Testis (tissue), 2 donors: ENCODE data around the gene GPBP1.

Source experiments
- CTCF ChIP-seq, 3 experiments: fragments of 450-650 bp in 2 of 3; fragments of 200-600 bp in 1 of 3; sonication (generic) in 1 of 3; IDR thresholded peaks; one replicate each; pipeline ENCODE4 v1.5.1; 2016 to 2019; ENCODE audit warnings: antibody characterized with exemption in 3 of 3, mild to moderate bottlenecking in 2 of 3, moderate library complexity in 1 of 3
- POLR2A ChIP-seq: fragments of 450-650 bp; IDR thresholded peaks from one replicate; pipeline ENCODE4 v1.6.1; 2017; ENCODE audit warnings: antibody characterized with exemption, mild to moderate bottlenecking, moderate library complexity

- TF ChIP-seq POLR2A (no peak), CTCF (IDR thresholded peaks at IDR 0.05) (no peak)
Measured at GRCh38 chr5:57193757-57194413, 20.0 kb downstream of the GPBP1 start.
